ENCODE results near the gene KATNAL2.

GRCh38 chr18:47141289-47141688, 223.9 kb downstream of the KATNAL2 start:
- TF ChIP-seq POLR2AphosphoS5 (IDR thresholded peaks at IDR 0.05; ENCODE audit: low read depth, low read length) (no peak), POLR2A (IDR thresholded peaks at IDR 0.05; ENCODE audit: low read depth, low read length) (no peak), TAF1 (IDR thresholded peaks at IDR 0.05; ENCODE audit: borderline replicate concordance, low read depth, low read length) (no peak)
